Peyer's patch (tissue), 4 donors: ENCODE data around the gene ZNF775. TPM values are rescaled to one million over a fixed set of nuclear protein-coding genes. Genes with fewer than 3 reads are reported as not detected.

Experiments
- DNase-seq, 3 donors: peaks; one replicate each; pipeline ENCODE4 v3.0.0-alpha.2; 2017 to 2019
- H3K27ac ChIP-seq, 4 donors: fragments of 200-600 bp; sonication (generic); one replicate each; pipeline ENCODE4 v1.5.1; 2016 to 2019
- H3K27me3 ChIP-seq, 2 donors: fragments of 200-600 bp; sonication (generic); one replicate each; pipeline ENCODE4 v1.5.1; 2019
- H3K36me3 ChIP-seq, 3 donors: fragments of 200-600 bp; sonication (generic); one replicate each; pipeline ENCODE4 v1.5.1; 2016 to 2019
- H3K4me1 ChIP-seq, 4 donors: fragments of 200-600 bp; sonication (generic); one replicate each; pipeline ENCODE4 v1.5.1; 2016 to 2019
- H3K4me3 ChIP-seq, 4 donors: fragments of 200-600 bp; sonication (generic); 1 replicate in 3 of 4; 2 replicates in 1 of 4; pipeline ENCODE4 v1.5.1; 2016 to 2019; ENCODE audit warnings: mild to moderate bottlenecking in 1 of 4
- H3K9me3 ChIP-seq, 4 donors: fragments of 200-600 bp; sonication (generic); one replicate each; pipeline ENCODE4 v1.5.1; 2016 to 2019; ENCODE audit warnings: mild to moderate bottlenecking in 1 of 4
- POLR2A ChIP-seq, 2 donors: fragments of 450-650 bp; IDR thresholded peaks; one replicate each; pipeline ENCODE4 v1.5.1; 2017; ENCODE audit warnings: antibody characterized with exemption in 2 of 2, mild to moderate bottlenecking in 2 of 2, moderate library complexity in 2 of 2
- total RNA-seq, 4 donors: library from RNA; depleted of rRNA; stranded (reverse); fragments of >200 nt; gene quantifications; one replicate each; pipeline ENCODE4 v1.1.0, GENCODE V29; 2016
- TF ChIP-seq, protein P1 (sequence below), 6 experiments: fragments of 450-650 bp in 4 of 6; fragments of 200-600 bp in 2 of 6; sonication (generic) in 1 of 6; IDR thresholded peaks; one replicate each; pipeline ENCODE4 v1.5.1; 2017 to 2019; ENCODE audit warnings: antibody characterized with exemption in 6 of 6, mild to moderate bottlenecking in 3 of 6, moderate library complexity in 1 of 6

Gene ZNF775
- total RNA-seq, 4 donors from 2014 or later, result 1.7 to 2.8 (median 2.5) TPM

DNA sequence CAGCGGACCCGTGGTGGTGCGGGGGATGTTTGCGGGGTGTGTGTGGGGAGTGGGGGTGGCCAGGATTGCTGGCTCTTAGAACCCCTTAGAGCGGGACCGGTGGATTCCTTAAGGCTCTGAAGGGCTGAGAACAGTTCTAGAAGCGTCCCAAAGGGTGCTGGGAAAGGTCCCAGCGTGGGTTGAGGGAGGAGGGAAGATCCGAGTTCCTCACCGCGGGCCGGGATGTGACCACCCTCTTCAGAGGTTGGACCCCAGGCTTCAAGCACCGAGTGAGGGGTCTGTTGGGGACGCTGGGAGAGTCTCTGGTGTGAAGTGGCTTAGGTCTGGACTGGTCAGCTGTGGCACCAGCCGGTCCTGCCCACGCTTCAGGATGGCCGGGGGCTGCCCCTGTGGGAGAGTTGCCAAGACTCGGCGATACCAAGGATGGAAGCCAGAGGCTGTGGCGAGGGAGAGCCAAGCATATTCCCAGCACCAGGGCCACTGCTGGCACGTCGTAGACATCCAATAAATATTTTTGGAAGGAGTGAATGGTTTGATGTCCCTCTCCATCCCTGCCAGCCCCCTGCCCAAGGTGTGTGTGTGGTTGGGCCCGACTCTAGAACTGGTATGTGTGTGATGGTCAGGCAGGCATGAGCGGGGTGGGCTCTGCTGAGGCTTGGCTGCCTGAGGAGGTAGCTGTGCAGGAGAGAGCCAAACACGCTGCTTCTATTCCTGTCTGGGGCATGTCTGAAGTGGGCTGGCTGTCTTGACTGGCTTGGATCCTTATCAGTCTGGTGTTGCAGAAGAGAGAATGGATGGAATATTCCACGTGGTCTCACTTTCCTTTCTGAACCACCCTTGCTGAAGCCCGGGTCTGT, 19.2 kb downstream of the ZNF775 start:
- no peak for TF ChIP-seq POLR2A (IDR thresholded peaks at IDR 0.05)
- TF ChIP-seq, protein P1, sequence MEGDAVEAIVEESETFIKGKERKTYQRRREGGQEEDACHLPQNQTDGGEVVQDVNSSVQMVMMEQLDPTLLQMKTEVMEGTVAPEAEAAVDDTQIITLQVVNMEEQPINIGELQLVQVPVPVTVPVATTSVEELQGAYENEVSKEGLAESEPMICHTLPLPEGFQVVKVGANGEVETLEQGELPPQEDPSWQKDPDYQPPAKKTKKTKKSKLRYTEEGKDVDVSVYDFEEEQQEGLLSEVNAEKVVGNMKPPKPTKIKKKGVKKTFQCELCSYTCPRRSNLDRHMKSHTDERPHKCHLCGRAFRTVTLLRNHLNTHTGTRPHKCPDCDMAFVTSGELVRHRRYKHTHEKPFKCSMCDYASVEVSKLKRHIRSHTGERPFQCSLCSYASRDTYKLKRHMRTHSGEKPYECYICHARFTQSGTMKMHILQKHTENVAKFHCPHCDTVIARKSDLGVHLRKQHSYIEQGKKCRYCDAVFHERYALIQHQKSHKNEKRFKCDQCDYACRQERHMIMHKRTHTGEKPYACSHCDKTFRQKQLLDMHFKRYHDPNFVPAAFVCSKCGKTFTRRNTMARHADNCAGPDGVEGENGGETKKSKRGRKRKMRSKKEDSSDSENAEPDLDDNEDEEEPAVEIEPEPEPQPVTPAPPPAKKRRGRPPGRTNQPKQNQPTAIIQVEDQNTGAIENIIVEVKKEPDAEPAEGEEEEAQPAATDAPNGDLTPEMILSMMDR (IDR thresholded peaks at IDR 0.05), result no peak
- H3K9me3 ChIP-seq, result no peaks in the 10 kb centered on the region
- peak in 1 of 3 donors; percentile 41 for DNase-seq
- no peak overlapping the region for H3K4me3 ChIP-seq
- H3K4me1 ChIP-seq, result peaks cover 0 to 6% (median 0%) of the 10 kb centered on the region in 4 donors
- H3K27ac ChIP-seq, result no peak overlapping the region
- no peaks in the 10 kb centered on the region for H3K27me3 ChIP-seq
- H3K36me3 ChIP-seq, result peaks cover 0 to 13% (median 0%) of the 10 kb centered on the region in 3 donors

DNA sequence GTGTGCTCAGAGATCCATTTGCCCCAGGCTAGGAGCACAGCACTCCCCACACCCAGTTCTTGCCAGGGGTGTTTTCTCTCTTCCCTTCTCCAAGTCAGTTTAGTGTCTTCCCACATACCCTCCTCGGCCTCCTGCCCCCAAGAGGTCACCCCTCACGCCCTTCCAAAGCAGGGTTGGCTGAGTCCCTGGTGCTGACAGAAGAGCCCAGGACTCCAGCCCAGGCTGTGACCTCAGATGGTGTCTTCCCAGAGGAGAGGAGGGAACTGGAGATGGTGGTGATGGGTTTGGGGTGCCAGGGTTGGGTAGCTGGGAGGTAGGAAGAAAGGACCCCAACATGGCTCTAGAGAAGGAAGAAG, 19.8 kb downstream of the ZNF775 start:
- Histone ChIP-seq H3K4me3 (no peak overlapping the region), H3K36me3 (peaks cover 0 to 13% (median 0%) of the 10 kb centered on the region in 3 donors), H3K9me3 (no peaks in the 10 kb centered on the region), H3K4me1 (peaks cover 0 to 12% (median 2%) of the 10 kb centered on the region in 4 donors), H3K27ac (no peak overlapping the region), H3K27me3 (no peaks in the 10 kb centered on the region)
- no peak for TF ChIP-seq POLR2A (IDR thresholded peaks at IDR 0.05)
- TF ChIP-seq, protein P1 (IDR thresholded peaks at IDR 0.05), result no peak
- DNase-seq, result peak in 1 of 3 donors; percentile 30

DNA sequence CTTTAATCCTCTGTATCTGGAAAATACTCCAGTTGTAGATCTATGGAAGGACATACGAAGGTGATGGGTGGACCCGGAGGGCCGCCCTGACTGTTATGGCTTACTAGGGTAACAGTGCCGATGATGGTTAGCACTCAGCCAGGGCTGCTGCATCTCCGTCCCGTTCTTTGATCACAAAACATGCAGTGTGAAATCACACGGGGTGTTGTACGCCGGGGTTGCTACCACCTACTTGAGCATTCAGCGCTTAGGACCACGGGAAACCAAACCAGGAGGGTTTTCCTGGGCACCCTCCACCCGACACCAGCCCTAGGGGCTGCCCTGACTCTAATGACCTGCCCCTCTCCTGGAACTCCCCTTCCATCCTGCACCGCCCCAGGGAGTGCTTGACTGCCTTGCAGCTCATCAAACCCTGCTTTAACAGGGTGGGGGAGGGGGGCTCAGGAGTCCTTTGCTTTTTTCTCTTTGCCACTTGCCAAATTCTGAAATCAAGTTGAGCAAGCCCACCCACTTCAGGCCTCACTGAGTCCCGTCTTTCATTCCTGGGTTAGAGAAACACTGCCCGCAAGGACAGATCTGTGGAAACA, 20.4 kb downstream of the ZNF775 start:
- H3K4me1 ChIP-seq, result peaks cover 0 to 18% (median 5%) of the 10 kb centered on the region in 4 donors
- no peaks in the 10 kb centered on the region for H3K27me3 ChIP-seq
- H3K27ac ChIP-seq, result no peak overlapping the region
- peak in 1 of 3 donors; percentile 24 for DNase-seq
- no peak overlapping the region for H3K4me3 ChIP-seq
- TF ChIP-seq POLR2A (IDR thresholded peaks at IDR 0.05), result no peak
- TF ChIP-seq, protein P1 (IDR thresholded peaks at IDR 0.05), result no peak
- H3K9me3 ChIP-seq, result no peaks in the 10 kb centered on the region
- peaks cover 0 to 13% (median 0%) of the 10 kb centered on the region in 3 donors for H3K36me3 ChIP-seq

DNA sequence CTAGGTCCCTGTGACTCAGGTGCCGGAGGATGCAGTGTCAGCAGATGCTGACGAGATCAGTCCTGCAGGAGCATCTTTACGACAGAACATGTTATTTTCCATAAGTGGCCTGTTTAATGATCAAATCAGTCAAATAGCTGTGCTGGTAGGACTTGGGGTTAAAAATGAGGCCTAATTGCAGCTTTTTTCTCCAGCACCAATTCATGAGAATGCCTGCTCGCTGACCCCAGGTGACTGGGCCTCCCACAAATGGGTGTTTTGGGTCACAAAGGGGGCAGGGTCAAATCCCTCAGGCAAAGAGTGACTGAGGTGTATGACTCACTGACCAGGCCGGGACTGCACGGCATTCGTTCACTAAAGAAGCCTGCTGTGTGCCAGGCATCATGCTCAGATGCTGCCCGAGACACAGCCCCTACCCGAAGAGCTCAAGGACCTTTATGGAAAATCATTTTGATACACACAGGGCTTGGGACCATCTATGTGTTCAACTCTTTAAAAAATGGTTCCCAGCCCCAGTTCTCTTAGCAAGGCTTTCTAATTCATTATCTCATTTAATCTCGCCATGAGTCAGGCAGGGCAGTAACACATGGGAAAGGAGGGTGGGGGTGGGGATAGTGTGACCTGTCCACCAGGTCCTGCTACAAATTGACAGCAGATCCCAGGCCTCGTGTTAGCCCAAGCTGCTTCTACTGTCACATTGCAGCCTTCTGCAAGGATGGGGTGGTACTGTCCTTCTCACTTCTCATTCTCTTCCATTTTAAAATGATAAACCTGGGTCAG, 21.1 kb downstream of the ZNF775 start:
- Histone ChIP-seq H3K4me1 (peaks cover 0 to 19% (median 5%) of the 10 kb centered on the region in 4 donors), H3K9me3 (no peaks in the 10 kb centered on the region), H3K27ac (no peak overlapping the region), H3K4me3 (no peak overlapping the region), H3K27me3 (no peaks in the 10 kb centered on the region), H3K36me3 (peaks cover 0 to 13% (median 0%) of the 10 kb centered on the region in 3 donors)
- no peak for DNase-seq
- TF ChIP-seq POLR2A (IDR thresholded peaks at IDR 0.05), result no peak
- TF ChIP-seq, protein P1 (IDR thresholded peaks at IDR 0.05), result no peak

DNA sequence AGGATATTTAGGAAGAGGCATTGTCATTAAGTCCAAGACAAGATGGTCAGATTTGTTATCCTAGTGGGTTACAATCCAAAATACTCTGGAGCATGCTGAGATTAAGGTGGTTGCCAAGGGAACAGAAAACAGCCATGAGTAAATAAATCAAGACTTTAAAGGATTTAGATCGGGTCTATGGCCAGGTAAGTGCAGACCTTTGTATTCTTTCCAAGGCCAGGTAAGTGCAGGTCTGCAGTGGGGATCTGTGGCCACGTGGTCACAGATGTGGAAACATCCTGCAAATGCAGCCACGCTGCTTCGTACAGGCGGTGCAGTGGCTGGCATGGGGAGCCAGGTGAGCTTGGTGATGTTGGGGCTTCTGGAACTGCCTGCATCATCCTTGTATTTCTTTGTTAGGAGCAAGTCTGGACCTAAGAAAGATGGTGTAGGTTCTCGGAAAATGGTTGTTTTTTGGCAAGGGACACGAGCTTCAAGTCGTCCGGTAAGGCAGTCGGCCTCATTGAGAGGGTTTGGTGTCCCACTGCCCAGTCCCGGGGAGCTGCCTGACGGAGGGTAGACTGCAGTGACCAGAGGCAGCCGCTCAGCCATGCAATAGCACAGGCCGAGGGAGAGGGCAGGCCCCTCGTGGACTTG, 21.8 kb downstream of the ZNF775 start:
- Histone ChIP-seq H3K9me3 (no peaks in the 10 kb centered on the region), H3K27me3 (no peaks in the 10 kb centered on the region), H3K36me3 (peaks cover 0 to 13% (median 0%) of the 10 kb centered on the region in 3 donors), H3K4me1 (peaks cover 1 to 21% (median 5%) of the 10 kb centered on the region in 4 donors), H3K4me3 (no peak overlapping the region), H3K27ac (no peak overlapping the region)
- TF ChIP-seq POLR2A (IDR thresholded peaks at IDR 0.05), result no peak
- TF ChIP-seq, protein P1 (IDR thresholded peaks at IDR 0.05), result no peak
- no peak for DNase-seq
